HEK293 (cell line): ENCODE results near the gene PKNOX2.

Experiments used
- CTCF ChIA-PET: fragments of 350-600 bp; formaldehyde crosslinking; extraction: SDS; loops from one replicate; lab custom pipeline; 2021; ENCODE audit warnings: antibody characterized with exemption; lab: Yijun Ruan, JAX
- POLR2A ChIA-PET: fragments of 300-600 bp; formaldehyde crosslinking; extraction: SDS; loops from one replicate; lab custom pipeline; 2020; ENCODE audit warnings: antibody characterized with exemption, inconsistent platforms; lab: Yijun Ruan, JAX
- H3K27ac ChIP-seq: fragments of 200-500 bp; sonication (Bioruptor generic); 2 replicates; pipeline ENCODE4 v1.5.1; 2014; ENCODE audit warnings: low read depth, low read length, control low read depth, inconsistent platforms; ENCODE audit errors: extremely low read depth
- H3K36me3 ChIP-seq, 2 experiments: fragments of 200-500 bp in 1 of 2; sonication (Bioruptor generic) in 1 of 2; 1 replicate in 1 of 2; 2 replicates in 1 of 2; pipeline ENCODE4 v1.5.1; 2014 to 2017; ENCODE audit warnings: inconsistent platforms in 2 of 2, low read length in 2 of 2; ENCODE audit not compliant: control insufficient read depth in 2 of 2, insufficient read depth in 1 of 2
- H3K4me1 ChIP-seq: fragments of 200-500 bp; sonication (Bioruptor generic); 2 replicates; pipeline ENCODE4 v1.5.1; 2014; ENCODE audit warnings: mild to moderate bottlenecking, low read length, inconsistent platforms; ENCODE audit not compliant: control insufficient read depth, insufficient read depth
- H3K4me3 ChIP-seq: 2 replicates; pipeline ENCODE4 v1.5.1; 2011; ENCODE audit warnings: low read depth, mild to moderate bottlenecking, control low read depth, low read length, moderate library complexity
- H3K9me3 ChIP-seq: fragments of 200-500 bp; sonication (Bioruptor generic); 2 replicates; pipeline ENCODE4 v1.5.1; 2014; ENCODE audit warnings: low read depth, low read length, inconsistent platforms; ENCODE audit not compliant: control insufficient read depth, insufficient read depth
- BCL11A ChIP-seq: fragments of 450-650 bp; formaldehyde crosslinking; IDR thresholded peaks from 2 replicates; pipeline ENCODE4 v1.5.1; 2016; ENCODE audit warnings: low read depth, missing biosample characterization, missing genetic modification characterization
- BCL11B ChIP-seq: fragments of 450-650 bp; formaldehyde crosslinking; IDR thresholded peaks from 2 replicates; pipeline ENCODE4 v1.5.1; 2016; ENCODE audit warnings: low read depth, missing biosample characterization, missing genetic modification characterization
- BCL6B ChIP-seq: fragments of 450-650 bp; formaldehyde crosslinking; IDR thresholded peaks from 2 replicates; pipeline ENCODE4 v1.5.1; 2017; ENCODE audit warnings: missing biosample characterization, missing genetic modification characterization
- KLF8 ChIP-seq: fragments of 450-650 bp; formaldehyde crosslinking; IDR thresholded peaks from 2 replicates; pipeline ENCODE4 v1.5.1; 2016; ENCODE audit warnings: missing biosample characterization, missing genetic modification characterization
- REST ChIP-seq: fragments of 450-650 bp; formaldehyde crosslinking; IDR thresholded peaks from 2 replicates; pipeline ENCODE4 v1.5.1; 2016; ENCODE audit warnings: missing biosample characterization, missing genetic modification characterization
- YY1 ChIP-seq: fragments of 450-650 bp; formaldehyde crosslinking; IDR thresholded peaks from 2 replicates; pipeline ENCODE4 v1.5.1; 2018; ENCODE audit warnings: missing biosample characterization, missing genetic modification characterization
- ZBTB17 ChIP-seq: fragments of 450-650 bp; formaldehyde crosslinking; IDR thresholded peaks from 2 replicates; pipeline ENCODE4 v1.5.1; 2016; ENCODE audit warnings: missing biosample characterization, missing genetic modification characterization
- ZNF354C ChIP-seq: fragments of 450-650 bp; formaldehyde crosslinking; IDR thresholded peaks from 2 replicates; pipeline ENCODE4 v1.5.1; 2016; ENCODE audit warnings: missing biosample characterization, missing genetic modification characterization, low read depth, borderline replicate concordance
- ZNF398 ChIP-seq: fragments of 450-650 bp; formaldehyde crosslinking; IDR thresholded peaks from 2 replicates; pipeline ENCODE4 v1.5.1; 2017; ENCODE audit warnings: missing biosample characterization, missing genetic modification characterization
- ZNF48 ChIP-seq: fragments of 450-650 bp; formaldehyde crosslinking; IDR thresholded peaks from 2 replicates; pipeline ENCODE4 v1.5.1; 2016; ENCODE audit warnings: missing biosample characterization, missing genetic modification characterization
- ZNF488 ChIP-seq: fragments of 450-650 bp; formaldehyde crosslinking; IDR thresholded peaks from 2 replicates; pipeline ENCODE4 v1.5.1; 2016; ENCODE audit warnings: missing biosample characterization, missing genetic modification characterization
- ZNF558 ChIP-seq: fragments of 450-650 bp; formaldehyde crosslinking; IDR thresholded peaks from 2 replicates; pipeline ENCODE4 v1.5.1; 2016; ENCODE audit warnings: missing biosample characterization, missing genetic modification characterization
- TF ChIP-seq, protein P1 (sequence below): fragments of 450-650 bp; formaldehyde crosslinking; IDR thresholded peaks from 2 replicates; pipeline ENCODE4 v1.5.1; 2017; ENCODE audit warnings: missing biosample characterization, mild to moderate bottlenecking, missing genetic modification characterization, moderate library complexity
- TF ChIP-seq, protein P2 (sequence below): fragments of 450-650 bp; formaldehyde crosslinking; IDR thresholded peaks from 2 replicates; pipeline ENCODE4 v1.5.1; 2016; ENCODE audit warnings: missing biosample characterization, missing genetic modification characterization

The PKNOX2 gene

DNA sequence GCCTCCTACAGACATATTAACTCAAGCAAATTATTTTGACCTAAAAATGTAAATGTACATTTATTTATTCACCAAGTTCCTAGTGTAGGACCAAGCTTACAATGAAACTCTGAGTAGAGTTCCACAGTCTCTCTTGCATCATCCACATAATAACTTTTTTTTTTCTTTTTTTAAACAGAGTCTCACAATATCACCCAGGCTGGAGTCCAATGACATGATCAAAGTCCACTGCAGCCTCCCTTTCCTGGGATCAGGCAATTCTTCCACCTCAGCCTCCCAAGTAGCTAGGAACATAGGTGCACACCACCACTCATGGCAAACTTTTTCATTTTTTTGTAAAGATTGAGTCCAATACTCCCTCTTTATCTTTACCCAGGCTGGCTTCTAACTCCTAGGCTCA, 303.5 kb downstream of the PKNOX2 start:
- H3K36me3 ChIP-seq = no peaks in the 10 kb centered on the region
- no peak overlapping the region for H3K27ac ChIP-seq
- TF ChIP-seq YY1 (tag by site-specific recombination) (no peak), ZBTB17 (tag by site-specific recombination) (no peak), BCL6B (tag by site-specific recombination) (no peak), ZNF558 (tag by site-specific recombination) (no peak), ZNF488 (tag by site-specific recombination) (no peak), BCL11B (no peak), ZNF398 (tag by site-specific recombination) (no peak), ZNF48 (no peak), KLF8 (tag by site-specific recombination) (no peak), ZNF354C (tag by site-specific recombination) (no peak), BCL11A (no peak), REST (tag by site-specific recombination) (no peak)
- TF ChIP-seq, protein P1, sequence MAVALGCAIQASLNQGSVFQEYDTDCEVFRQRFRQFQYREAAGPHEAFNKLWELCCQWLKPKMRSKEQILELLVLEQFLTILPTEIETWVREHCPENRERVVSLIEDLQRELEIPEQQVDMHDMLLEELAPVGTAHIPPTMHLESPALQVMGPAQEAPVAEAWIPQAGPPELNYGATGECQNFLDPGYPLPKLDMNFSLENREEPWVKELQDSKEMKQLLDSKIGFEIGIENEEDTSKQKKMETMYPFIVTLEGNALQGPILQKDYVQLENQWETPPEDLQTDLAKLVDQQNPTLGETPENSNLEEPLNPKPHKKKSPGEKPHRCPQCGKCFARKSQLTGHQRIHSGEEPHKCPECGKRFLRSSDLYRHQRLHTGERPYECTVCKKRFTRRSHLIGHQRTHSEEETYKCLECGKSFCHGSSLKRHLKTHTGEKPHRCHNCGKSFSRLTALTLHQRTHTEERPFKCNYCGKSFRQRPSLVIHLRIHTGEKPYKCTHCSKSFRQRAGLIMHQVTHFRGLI (tag by site-specific recombination) = no peak
- TF ChIP-seq, protein P2, sequence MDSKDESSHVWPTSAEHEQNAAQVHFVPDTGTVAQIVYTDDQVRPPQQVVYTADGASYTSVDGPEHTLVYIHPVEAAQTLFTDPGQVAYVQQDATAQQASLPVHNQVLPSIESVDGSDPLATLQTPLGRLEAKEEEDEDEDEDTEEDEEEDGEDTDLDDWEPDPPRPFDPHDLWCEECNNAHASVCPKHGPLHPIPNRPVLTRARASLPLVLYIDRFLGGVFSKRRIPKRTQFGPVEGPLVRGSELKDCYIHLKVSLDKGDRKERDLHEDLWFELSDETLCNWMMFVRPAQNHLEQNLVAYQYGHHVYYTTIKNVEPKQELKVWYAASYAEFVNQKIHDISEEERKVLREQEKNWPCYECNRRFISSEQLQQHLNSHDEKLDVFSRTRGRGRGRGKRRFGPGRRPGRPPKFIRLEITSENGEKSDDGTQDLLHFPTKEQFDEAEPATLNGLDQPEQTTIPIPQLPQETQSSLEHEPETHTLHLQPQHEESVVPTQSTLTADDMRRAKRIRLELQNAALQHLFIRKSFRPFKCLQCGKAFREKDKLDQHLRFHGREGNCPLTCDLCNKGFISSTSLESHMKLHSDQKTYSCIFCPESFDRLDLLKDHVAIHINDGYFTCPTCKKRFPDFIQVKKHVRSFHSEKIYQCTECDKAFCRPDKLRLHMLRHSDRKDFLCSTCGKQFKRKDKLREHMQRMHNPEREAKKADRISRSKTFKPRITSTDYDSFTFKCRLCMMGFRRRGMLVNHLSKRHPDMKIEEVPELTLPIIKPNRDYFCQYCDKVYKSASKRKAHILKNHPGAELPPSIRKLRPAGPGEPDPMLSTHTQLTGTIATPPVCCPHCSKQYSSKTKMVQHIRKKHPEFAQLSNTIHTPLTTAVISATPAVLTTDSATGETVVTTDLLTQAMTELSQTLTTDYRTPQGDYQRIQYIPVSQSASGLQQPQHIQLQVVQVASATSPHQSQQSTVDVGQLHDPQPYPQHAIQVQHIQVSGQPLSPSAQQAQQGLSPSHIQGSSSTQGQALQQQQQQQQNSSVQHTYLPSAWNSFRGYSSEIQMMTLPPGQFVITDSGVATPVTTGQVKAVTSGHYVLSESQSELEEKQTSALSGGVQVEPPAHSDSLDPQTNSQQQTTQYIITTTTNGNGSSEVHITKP (tag by site-specific recombination) = no peak
- no peaks in the 10 kb centered on the region for H3K4me1 ChIP-seq
- H3K4me3 ChIP-seq = no peak overlapping the region
- ChIA-PET CTCF (no interaction called here), POLR2A (no interaction called here)
- no peaks in the 10 kb centered on the region for H3K9me3 ChIP-seq
